ENCODE measurements around the gene LYPD1.
"Not testable (repeated sequence)": the region's sequence is repeated elsewhere in the genome, so short reads cannot be mapped to it uniquely, and the experiment has no call there.

The LYPD1 gene, protein sequence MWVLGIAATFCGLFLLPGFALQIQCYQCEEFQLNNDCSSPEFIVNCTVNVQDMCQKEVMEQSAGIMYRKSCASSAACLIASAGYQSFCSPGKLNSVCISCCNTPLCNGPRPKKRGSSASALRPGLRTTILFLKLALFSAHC

DNA sequence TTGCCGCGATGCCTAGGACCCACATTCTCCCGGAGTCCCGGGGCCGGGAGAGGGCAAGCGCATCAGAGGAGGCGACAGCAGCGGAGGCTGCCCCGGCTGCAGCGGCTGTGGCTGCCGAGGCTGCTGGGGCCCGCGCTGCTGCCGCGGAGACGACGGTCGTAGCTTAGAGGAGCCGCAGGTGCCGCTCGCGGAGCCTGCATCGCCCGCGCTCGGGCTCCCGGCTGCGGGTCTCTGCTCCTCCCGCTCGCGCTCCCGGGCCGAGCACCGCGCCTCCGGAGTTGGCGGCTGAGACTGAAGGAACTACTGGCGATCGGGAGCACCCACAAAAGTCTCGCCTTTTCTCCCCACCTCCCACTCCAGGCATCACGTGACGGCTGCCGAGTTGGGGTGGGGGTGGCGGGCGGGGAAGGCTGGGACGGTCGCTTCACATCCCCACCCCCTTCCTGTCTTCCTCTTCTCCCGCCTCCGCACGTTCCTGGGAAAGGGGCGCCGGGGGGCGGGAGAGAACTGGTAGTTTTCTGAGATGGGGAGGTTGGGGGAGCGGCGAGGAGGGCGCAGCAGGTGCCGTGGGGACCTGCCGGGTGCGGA, at the start of gene LYPD1:
LYPD1 (minus strand) TSS at position 298 of the 588 bp plus-strand sequence; CDS start at position 25, 273 bp downstream.
- no peak for DNase-seq (ENCODE audit: low read depth)

DNA sequence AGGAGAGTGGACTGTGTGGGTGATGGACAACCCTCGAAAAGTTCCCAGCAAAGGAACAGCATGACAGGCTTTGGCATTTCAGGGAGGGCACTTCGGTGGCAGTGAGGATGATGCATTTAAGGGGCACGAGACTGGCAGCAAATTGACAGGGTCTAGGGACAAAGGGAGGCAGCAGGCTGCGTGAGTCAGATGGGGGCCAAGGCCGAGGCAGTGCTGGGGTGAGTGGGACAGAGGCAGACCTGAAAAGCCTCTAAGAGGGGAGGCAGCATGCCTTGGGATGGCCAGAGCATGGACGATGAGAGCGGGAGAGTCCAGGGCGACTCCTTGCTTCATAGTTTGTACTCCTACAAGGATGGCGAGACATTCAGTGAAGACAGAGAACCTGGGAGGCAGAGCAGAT, 49.5 kb upstream of the LYPD1 start:
- no peak for DNase-seq (ENCODE audit: low read depth)

DNA sequence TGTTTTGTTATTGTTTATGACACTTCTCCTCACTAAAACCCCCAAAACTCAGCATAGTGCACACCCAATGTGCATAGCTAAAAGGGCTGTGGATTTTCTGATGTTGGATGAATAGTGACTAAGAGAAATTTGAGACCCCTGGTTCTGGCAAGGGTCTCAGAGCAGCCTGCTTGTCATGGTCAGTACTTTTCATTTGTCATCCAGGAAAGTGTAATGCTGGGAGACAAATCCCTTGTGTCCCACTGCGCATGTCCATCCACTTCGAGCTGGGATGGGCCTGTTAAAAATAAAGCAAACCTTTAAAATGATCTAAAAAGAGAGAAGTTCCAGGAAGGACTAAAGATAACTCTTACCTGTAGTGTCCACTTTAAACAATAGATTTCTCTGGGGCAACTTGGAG, 46.9 kb upstream of the LYPD1 start:
- DNase-seq (ENCODE audit: low read depth), result no peak

DNA sequence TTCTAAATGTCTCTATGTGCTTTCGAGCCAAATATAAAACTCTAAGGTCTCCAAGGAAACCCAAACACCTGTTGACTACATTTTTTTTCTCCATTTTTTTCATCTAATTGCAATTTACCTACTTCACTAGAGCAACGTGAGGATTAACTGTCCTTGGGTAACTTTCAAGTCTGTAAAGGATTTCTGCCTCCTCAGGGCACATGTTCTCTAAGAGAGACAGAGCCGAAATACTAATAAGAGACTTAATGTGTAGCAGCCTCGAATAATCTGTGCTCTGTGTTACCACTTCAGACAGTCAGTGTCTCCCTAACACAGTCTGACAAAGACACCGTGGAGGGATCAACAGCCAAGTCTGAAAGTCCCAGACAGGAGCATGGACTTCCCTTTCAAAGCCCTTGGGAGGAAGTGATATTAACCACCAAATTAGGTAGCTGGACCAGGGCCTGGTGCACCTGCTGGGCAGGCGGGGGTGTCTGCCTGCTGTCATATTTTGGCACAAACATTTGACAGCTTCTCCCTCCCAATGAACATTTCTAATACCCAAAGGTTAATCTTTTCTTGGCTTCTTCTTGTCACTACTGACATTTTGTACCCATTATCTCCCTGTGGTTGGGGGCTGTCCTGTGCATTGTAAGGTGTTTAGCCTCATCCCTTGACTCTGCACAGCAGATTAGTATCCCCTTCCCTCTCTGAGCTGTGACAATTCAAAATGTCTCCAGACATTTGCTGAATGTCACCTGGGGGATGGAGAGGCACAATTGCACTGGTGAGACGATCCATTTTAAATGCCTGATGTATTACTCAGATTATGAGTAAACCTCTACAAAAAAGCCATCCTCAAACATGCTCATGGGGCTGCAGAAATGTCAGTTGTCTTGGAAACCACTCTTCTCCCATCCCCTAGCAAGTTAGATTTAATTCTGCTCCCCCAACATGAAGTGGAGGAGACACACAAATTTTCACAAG, 45.7 kb upstream of the LYPD1 start:
- no peak for DNase-seq (ENCODE audit: low read depth)

DNA sequence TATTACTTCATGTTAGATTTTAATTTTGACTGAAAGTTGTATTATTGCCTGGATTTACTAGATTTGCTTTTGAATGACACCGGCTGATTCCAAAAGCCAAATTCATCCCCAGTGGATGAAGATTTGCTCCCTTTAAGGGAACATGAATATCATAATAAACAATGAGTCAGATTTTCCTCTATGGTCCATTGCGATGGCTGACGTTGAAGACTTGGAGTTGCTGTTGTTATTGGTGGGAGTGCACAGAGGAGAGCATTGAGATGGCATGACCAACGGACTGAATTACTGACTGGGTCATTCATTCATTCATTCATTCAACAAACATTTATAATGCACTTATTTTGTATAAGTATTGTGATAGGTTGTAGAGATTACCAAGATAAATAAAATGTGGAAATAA, 33.4 kb upstream of the LYPD1 start:
- DNase-seq (ENCODE audit: low read depth), result no peak

DNA sequence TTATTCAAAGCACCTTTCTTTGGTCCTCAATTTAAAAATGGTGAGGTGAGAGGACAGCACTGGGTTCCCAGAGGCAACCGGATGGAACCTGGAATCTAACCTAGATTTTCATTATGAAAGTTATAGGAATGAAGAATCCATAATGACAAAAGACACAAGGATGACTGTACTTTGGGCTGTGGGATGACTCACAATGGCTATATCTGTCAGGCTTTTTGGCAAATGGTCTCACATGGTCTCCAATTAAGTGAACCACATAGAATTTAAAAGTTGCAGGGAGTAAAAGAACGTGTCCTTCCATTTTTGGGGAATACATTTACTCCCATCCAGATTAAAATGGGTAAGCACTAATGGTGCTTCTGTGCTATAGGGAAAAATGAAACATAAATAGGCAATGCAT, 31.8 kb upstream of the LYPD1 start:
- DNase-seq (ENCODE audit: low read depth), result no peak

DNA sequence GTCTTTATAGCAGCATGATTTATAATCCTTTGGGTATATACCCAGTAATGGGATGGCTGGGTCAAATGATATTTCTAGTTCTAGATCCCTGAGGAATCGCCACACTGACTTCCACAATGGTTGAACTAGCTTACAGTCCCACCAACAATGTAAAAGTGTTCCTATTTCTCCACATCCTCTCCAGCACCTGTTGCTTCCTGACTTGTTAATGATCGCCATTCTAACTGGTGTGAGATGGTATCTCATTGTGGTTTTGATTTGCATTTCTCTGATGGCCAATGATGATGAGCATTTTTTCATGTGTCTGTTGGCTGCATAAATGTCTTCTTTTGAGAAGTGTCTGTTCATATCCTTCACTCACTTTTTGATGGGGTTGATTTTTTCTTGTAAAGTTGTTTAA, 29.8 kb upstream of the LYPD1 start:
- DNase-seq (ENCODE audit: low read depth), result not testable (repeated sequence)

DNA sequence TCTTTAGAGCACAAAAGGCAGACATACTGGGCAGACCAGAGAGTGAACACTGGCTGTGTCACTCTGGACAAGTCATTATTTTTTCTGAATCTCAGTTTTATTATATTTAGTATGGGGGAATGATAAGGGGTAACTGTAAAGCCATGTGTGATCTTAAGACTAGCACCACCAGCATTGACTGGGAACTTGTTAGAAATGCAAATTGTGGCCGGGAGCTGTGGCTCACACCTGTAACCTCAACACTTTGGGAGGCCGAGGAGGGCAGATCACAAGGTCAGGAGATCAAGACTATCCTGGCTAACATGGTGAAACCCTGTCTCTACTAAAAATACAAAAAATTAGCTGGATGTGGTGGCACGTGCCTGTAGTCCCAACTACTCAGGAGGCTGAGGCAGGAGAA, 28.3 kb upstream of the LYPD1 start:
- not testable (repeated sequence) for DNase-seq (ENCODE audit: low read depth)

DNA sequence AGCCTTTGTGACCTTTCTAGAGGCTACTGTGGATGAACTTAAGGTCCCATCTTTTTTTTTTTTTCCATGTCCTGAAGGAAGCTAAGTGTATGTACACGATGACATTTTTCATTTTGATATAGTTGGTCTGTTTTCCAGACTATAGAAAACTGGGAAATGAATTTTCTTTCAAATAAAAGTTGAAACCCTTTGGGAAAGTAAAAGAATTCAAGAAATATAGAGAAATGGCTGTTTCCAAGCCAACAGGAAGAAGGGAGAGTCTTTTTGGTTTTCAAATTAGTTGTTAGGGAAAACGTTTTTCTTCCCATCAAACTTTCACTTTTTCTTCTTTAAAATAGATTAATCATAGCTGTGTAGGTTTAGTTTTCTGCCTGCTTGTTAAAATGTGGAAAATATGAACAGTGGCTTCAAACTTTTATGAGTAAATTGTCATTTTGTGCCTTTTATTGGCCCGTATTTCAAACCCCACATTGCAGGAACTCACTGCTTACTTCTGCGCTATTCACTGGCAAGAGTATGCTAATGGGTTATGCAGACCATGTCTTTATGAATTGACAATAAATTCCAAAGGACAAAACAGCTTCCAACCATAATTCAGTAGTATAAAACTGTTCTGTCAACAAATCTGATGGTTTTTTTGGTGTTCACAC, 27.7 kb upstream of the LYPD1 start:
- DNase-seq (ENCODE audit: low read depth), result no peak

DNA sequence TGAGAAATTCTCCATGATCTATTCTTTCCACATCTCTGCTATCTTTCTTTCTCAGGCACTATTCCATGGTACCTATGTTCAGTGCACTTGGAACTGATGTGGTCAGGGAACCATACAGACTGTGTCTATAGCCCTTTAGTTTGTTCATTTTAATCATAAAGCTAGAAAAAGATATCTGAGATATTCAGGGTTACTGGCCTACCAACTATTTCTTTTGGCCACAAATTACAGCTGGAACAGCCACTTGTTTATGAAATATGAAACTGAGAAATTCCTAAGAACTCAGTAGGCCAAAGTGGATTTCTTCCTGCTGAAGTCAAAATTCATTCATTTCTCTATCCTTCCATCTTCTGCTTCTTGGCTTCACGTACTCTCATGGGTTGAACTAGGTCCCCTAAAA, 22.8 kb upstream of the LYPD1 start:
- DNase-seq (ENCODE audit: low read depth), result no peak

DNA sequence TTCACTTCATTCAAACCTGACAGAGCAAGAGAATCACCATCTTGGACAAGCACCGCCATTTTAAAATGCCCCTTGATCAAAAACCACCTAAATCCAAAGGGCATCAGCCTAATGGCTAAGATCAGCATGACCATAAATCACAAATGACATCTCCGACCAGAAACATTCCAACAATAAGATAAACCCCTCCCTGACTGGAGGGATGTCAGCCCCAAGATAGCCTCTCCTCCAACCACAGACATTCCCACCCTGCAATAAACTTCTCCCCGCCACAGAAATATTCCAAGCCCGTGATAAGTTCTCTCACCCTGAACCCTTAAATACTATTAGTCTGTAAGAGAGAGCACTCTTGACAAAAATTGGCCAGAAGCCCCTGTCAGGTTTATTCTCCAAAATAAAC, 21.6 kb upstream of the LYPD1 start:
- no peak for DNase-seq (ENCODE audit: low read depth)

DNA sequence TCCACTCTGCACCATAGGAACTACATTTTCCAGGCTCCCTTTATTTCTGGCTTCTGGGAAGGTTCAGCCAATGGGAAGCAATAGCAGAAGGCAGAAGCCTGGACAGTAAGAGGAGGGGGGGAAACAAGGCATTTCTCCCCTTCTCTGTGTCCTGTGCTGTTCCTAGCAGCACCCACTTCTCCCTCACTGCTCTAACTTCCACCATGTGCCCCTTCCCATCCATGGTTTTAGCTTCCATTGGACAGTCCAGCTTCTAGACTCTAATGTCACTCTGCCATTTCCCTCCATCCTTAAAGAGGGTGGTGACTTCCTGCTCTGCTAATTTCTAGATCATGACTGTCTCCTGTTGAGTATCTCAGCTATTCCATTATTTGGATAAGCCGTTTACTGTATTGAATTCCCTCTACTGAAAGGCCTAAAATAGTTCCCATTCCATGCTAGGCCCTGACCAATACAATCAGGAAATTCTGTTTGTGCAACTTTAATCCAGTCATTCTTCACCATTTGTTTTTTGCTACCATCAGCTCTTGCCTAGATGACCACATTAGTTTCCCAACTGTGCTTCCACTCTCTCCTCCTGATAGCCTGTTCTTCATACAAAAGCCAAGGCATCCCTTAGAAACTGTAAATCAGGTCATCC, 20.8 kb upstream of the LYPD1 start:
- no peak for DNase-seq (ENCODE audit: low read depth)

DNA sequence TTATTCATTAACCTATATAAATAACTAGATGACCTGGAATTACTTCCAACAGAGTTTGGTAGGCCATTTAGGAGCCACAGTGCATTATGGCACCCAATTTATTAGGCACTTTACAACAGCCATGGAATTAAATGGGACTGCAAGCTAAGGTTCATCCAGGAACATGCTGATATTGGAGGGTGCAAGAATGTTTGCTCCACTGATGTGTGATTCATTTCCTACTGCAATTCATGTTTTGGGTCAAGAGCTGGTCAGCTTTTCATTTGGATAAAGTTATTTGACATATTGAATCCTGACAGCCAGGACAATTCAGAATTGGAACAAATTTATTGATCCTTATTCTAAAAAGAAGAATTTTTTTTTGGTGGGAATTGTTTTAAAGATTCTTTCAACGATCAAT, 11.8 kb upstream of the LYPD1 start:
- DNase-seq (ENCODE audit: low read depth), result no peak

DNA sequence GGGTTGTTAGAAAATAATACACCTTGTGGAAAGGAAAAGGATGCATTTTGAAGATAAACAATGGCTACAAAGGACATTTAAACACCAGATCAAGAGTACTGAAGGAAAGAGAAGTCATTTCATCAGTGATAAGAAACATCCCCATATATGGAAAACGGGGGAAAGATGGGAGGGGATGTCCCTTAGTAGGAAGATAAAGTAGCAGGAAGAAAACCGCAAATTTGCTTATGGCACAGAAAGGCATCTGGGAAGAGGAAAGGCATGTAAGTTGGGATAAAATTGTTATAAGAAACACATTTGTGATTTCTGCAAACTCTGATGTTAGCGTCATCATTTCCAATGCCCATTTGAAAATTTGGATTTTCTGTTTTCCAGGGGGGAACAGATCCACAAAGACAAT, 10.5 kb upstream of the LYPD1 start:
- DNase-seq (ENCODE audit: low read depth), result no peak

DNA sequence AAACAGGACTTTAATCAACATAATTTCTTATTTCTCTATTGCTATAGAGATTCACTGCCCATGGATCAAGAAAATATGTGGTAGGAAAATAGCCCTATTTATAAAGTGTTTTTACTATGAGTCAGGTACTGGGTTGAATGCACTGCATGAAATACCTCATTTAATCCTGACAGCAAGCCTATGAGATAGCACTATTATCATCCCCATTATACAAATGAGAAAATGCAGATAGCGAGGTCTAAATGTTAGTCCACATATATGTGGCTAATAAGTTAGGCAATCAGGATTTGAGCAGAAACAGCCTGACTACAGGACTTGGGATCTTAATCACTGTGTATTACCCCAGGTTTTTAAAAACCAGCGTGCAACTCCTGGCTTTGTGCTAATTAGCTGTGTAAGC, 8.5 kb upstream of the LYPD1 start:
- no peak for DNase-seq (ENCODE audit: low read depth)

DNA sequence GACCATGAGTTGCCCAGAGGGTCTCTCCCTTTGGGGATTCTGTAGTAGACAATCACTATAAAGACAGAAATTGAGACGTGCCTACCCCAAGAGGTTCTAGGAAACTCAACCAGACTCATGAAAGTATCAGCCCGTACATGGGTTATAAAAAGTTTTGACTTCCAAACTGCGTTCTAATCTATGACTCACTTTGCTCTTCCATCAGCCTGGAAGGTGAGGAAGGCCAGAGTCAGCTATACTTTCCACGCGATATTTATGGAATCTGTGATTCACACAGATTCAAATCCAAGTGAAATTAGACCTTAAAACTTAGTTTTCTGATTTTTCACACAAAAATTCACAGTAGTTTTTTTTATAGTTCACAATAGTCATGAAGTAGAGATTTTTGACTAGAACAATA, 7.7 kb upstream of the LYPD1 start:
- DNase-seq (ENCODE audit: low read depth), result no peak

DNA sequence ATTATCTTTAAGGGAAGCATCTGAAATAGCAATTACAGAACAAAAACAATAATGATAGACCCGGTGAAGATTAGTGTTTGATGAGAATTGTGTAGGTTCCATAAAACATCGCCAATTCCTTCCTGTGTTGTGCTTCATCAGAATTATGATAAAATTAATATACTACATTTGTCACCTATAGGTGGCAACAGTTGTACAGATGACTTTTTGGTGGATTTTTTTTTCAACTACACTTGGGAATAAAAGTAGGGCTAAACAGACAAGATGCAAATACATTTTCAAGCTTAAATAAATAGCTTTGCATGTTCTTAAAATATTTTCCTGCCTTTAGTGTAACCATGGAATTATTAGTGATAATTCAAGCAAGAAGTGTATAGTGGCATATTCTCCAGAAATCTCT, 7.0 kb upstream of the LYPD1 start:
- DNase-seq (ENCODE audit: low read depth), result no peak

DNA sequence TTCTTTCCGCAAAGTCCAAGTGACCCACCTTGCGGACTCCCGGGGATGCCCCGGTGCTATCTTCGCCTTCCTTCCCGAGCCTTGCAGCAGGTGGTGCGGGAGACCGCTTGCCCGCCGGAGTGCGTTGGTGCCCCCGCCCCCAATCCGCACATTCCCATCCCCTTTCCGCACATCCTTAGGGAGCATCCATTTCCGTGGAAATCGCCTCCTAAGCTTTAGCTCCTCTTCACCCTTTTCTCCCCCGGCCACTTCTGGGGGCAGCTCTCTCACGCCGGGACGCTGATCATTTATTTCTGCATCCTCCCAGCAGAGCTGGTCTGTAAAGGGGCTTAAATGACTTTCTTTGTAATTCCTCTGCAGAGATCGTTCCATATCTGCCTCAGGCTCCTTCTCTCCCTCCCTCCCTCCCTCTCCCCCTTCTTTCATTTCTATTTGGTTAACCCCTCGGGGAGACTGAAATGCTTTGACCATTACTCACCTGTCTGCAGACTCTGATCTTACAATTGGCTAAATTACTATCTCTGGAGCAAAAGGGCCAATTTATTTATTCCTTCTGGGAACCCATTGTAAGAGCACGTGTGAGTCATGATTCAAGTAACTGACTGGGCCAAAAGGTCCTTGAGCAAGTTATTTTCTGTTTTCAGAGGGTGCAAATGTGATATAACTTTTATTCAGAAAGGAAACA, 1.3 kb upstream of the LYPD1 start:
- DNase-seq (ENCODE audit: low read depth), result no peak

DNA sequence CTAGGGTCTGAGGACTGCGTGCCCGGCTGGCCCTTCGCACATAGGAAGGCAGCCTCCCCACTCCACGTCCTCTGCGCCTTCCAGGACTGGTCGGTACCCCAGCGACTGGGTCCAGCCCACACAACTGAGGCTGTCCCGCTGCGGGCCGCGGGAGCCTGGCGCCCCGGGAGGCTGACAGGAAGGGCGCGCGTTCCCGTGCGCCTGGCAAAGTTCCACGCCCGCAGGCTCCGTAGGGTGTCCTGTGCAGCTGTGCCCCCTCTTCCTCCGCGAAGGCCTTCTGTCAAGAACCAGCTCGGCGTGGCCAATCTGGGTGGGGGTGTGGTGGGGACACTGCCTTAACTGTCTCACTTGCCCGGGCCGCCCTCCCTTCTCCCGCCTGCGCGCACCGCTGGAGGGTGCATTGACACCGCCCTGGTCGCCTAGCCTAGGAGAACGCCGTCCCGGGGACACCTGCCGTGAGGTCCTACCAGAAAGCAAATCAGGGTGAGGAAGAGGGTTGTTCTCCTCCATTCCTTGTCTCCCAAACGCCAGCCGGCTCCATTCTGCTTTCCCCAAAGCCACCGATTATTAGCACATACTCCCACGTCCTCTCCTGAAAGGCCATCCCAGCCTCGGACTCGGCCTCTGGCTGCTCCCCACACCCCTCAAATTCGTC, 618 bp upstream of the LYPD1 start:
- no peak for DNase-seq (ENCODE audit: low read depth)

DNA sequence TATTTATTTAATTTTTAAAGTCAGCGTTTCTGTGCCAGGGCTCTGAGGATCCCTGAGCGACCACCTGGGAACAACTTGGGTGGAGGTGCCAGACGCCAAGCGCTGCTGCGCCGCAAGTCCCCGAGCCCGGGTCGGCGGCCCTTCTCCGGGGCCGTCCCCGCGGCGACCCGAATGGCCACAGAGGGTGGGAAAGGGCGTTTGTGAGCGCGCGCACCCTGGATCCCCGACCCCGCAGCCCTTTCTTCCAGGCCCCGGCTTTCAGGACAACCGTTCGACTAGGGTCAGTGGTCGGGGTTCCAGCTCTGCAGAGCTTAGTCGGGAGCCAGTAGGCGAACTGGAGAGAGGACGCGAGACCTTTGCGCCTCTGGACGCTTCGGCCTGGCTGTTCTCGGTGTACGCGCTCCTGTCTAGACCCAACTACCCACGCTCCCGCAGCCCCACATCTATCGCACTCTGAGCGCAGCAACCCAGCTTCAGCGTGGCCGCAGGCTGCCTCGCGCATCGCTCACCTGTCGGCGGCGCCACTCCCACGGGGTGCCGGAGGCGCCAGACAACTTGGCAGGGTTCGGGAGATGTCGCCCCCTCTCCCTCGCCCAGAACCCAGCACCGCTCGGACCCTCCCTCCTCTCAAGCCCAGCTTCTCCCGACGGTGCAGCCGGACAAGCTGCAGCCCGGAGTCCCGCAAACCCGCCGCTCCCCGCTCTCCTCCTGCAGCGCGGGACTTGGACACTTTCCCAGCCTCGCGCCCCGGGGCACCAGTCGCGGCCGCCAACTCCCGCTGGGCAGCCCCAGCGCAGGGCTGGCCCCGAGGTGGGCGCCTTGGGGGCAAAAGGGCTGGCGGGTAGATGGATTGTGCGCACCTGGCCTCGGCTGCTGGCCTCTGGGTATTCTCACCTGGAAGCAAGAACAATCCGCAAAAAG, 758 bp downstream of the LYPD1 start:
- no peak for DNase-seq (ENCODE audit: low read depth)

Measured in stimulated activated CD8-positive, alpha-beta memory T cell treated with anti-CD3 and anti-CD28 coated beads, Interleukin-4, amount 100 ng/mL, for 24 hours (primary cell).